IMR-90 (cell line): ENCODE measurements around the gene KLHDC9. TPM values are rescaled to one million over a fixed set of nuclear protein-coding genes. Genes with fewer than 3 reads are reported as not detected.
"Not testable (repeated sequence)": the region's sequence is repeated elsewhere in the genome, so short reads cannot be mapped to it uniquely, and the experiment has no call there.

Source experiments
- ATAC-seq: fragments of 200-7000 bp; cut with Tn5 transposase; 2 replicates; pipeline ENCODE4 v1.9.1; 2020; ENCODE audit warnings: low read depth, mild to moderate bottlenecking, moderate library complexity
- BruUV-seq: library from RNA; stranded (reverse); fragments of 400-500 nt; replicated peaks from 2 replicates; lab custom pipeline; 2021; lab: Mats Ljungman, UMichigan
- CTCF ChIA-PET: fragments of 300-600 bp; formaldehyde crosslinking; extraction: SDS; loops from one replicate; lab custom pipeline; 2021; ENCODE audit warnings: antibody characterized with exemption; lab: Yijun Ruan, JAX
- POLR2A ChIA-PET: fragments of 300-600 bp; sonication (Branson Sonifier 250); formaldehyde crosslinking; loops from one replicate; lab custom pipeline; 2022; ENCODE audit warnings: antibody characterized with exemption; ENCODE audit not compliant: unreplicated experiment; lab: Charles Lee
- DNase-seq: peaks from one replicate; pipeline ENCODE4 v3.0.0; 2013
- H2AFZ ChIP-seq: replicated peaks from 2 replicates; pipeline ENCODE3; 2013; ENCODE audit warnings: low read length, mild to moderate bottlenecking; ENCODE audit not compliant: poor library complexity
- H2AK5ac ChIP-seq: 2 replicates; pipeline ENCODE4 v1.6.1; 2013; ENCODE audit warnings: low read depth, low read length, inconsistent platforms
- H2AK9ac ChIP-seq: replicated peaks from 2 replicates; pipeline ENCODE3; 2013; ENCODE audit warnings: mild to moderate bottlenecking, low read depth, low read length, moderate library complexity; ENCODE audit not compliant: poor library complexity
- H2BK120ac ChIP-seq: 2 replicates; pipeline ENCODE4 v1.6.1; 2013; ENCODE audit warnings: low read depth, low read length, inconsistent platforms
- H2BK15ac ChIP-seq: 3 replicates; pipeline ENCODE4 v1.6.1; 2013; ENCODE audit warnings: low read depth, low read length, inconsistent platforms
- H2BK20ac ChIP-seq: 2 replicates; pipeline ENCODE4 v1.6.1; 2013; ENCODE audit warnings: low read depth, mild to moderate bottlenecking, inconsistent platforms, low read length, moderate library complexity
- H2BK5ac ChIP-seq: 2 replicates; pipeline ENCODE4 v1.6.1; 2013; ENCODE audit warnings: mild to moderate bottlenecking, low read depth, low read length, inconsistent platforms; ENCODE audit not compliant: poor library complexity, severe bottlenecking
- H3K14ac ChIP-seq: replicated peaks from 2 replicates; pipeline ENCODE4 v1.6.1; 2013; ENCODE audit warnings: low read depth, low read length, inconsistent platforms
- H3K18ac ChIP-seq: 2 replicates; pipeline ENCODE4 v1.6.1; 2013; ENCODE audit warnings: low read depth, low read length, control low read depth
- H3K23ac ChIP-seq: 2 replicates; pipeline ENCODE4 v1.6.1; 2013; ENCODE audit warnings: low read depth, low read length, inconsistent platforms
- H3K27ac ChIP-seq: 2 replicates; pipeline ENCODE4 v1.5.1; 2013; ENCODE audit warnings: mild to moderate bottlenecking, control low read depth, low read length; ENCODE audit not compliant: insufficient read depth
- H3K27me3 ChIP-seq: 2 replicates; pipeline ENCODE4 v1.6.1; 2013; ENCODE audit warnings: low read length; ENCODE audit not compliant: control insufficient read depth, insufficient read depth
- H3K36me3 ChIP-seq: 2 replicates; pipeline ENCODE4 v1.6.1; 2013; ENCODE audit warnings: low read length, mixed read lengths; ENCODE audit not compliant: control insufficient read depth, insufficient read depth
- H3K4ac ChIP-seq: 2 replicates; pipeline ENCODE4 v1.6.1; 2013; ENCODE audit warnings: low read depth, low read length, inconsistent platforms
- H3K4me1 ChIP-seq: 2 replicates; pipeline ENCODE4 v1.6.1; 2013; ENCODE audit warnings: low read length, mixed read lengths; ENCODE audit not compliant: control insufficient read depth, insufficient read depth
- H3K4me2 ChIP-seq: 2 replicates; pipeline ENCODE4 v1.6.1; 2013; ENCODE audit warnings: low read depth, mild to moderate bottlenecking, control low read depth, low read length, moderate library complexity
- H3K4me3 ChIP-seq: 2 replicates; pipeline ENCODE4 v1.5.1; 2013; ENCODE audit warnings: low read depth, mild to moderate bottlenecking, control low read depth, low read length, moderate library complexity; ENCODE audit not compliant: insufficient read depth
- H3K56ac ChIP-seq: 2 replicates; pipeline ENCODE4 v1.6.1; 2013; ENCODE audit warnings: low read length, inconsistent platforms; ENCODE audit not compliant: insufficient read depth; ENCODE audit errors: extremely low read depth
- H3K79me1 ChIP-seq, 2 experiments: 2 replicates each; pipeline ENCODE4 v1.6.1; 2013; ENCODE audit warnings: low read length in 2 of 2, inconsistent platforms in 1 of 2, low read depth in 1 of 2
- H3K9ac ChIP-seq: 2 replicates; pipeline ENCODE4 v1.6.1; 2013; ENCODE audit warnings: low read depth, low read length, control low read depth
- H3K9me1 ChIP-seq: 2 replicates; pipeline ENCODE4 v1.6.1; 2013; ENCODE audit warnings: low read length, inconsistent platforms; ENCODE audit not compliant: insufficient read depth
- H3K9me3 ChIP-seq: 2 replicates; pipeline ENCODE4 v1.6.1; 2013; ENCODE audit warnings: low read length; ENCODE audit not compliant: control insufficient read depth, insufficient read depth
- H4K20me1 ChIP-seq: 2 replicates; pipeline ENCODE4 v1.6.1; 2013; ENCODE audit warnings: low read length, inconsistent platforms; ENCODE audit not compliant: insufficient read depth
- H4K5ac ChIP-seq: 2 replicates; pipeline ENCODE4 v1.6.1; 2013; ENCODE audit warnings: mild to moderate bottlenecking, low read depth, low read length, control low read depth
- H4K8ac ChIP-seq, 2 experiments: 2 replicates each; pipeline ENCODE4 v1.6.1; 2013; ENCODE audit warnings: low read depth in 2 of 2, low read length in 2 of 2, control low read depth in 1 of 2, inconsistent platforms in 1 of 2
- H4K91ac ChIP-seq: 2 replicates; pipeline ENCODE4 v1.6.1; 2013; ENCODE audit warnings: low read depth, low read length, inconsistent platforms; ENCODE audit not compliant: insufficient read depth
- BHLHE40 ChIP-seq: fragments of 150-350 bp; IDR thresholded peaks from 2 replicates; pipeline ENCODE4 v1.6.1; 2016; ENCODE audit warnings: mild to moderate bottlenecking, low read depth, low read length
- CEBPB ChIP-seq: IDR thresholded peaks from 2 replicates; pipeline ENCODE4 v1.6.1; 2012; ENCODE audit warnings: low read depth, low read length, improper control_type of control experiment
- CHD1 ChIP-seq: IDR thresholded peaks from 2 replicates; pipeline ENCODE4 v1.6.1; 2012; ENCODE audit warnings: low read depth, low read length, improper control_type of control experiment
- FOS ChIP-seq: fragments of 150-350 bp; IDR thresholded peaks from 2 replicates; pipeline ENCODE4 v1.6.1; 2016; ENCODE audit warnings: low read depth, low read length
- MAFK ChIP-seq: IDR thresholded peaks from 2 replicates; pipeline ENCODE4 v1.6.1; 2012; ENCODE audit warnings: low read depth, low read length, improper control_type of control experiment
- RCOR1 ChIP-seq: IDR thresholded peaks from 2 replicates; pipeline ENCODE4 v1.6.1; 2012; ENCODE audit warnings: mild to moderate bottlenecking, low read length, improper control_type of control experiment; ENCODE audit not compliant: insufficient replicate concordance
- WGBS, 2 experiments: methylation state at CpG; one replicate each; pipeline versions ENCODE4 v1.1.5 to v1.1.7; 2013; ENCODE audit warnings: missing lambda C conversion rate in 2 of 2; ENCODE audit not compliant: insufficient read length in 1 of 2; ENCODE audit errors: extremely low coverage in 2 of 2; 5-methylcytosine and 5-hydroxymethylcytosine counted together
- dilution Hi-C: fragments of 300-500 bp; cut with HindIII; formaldehyde crosslinking; loops from one replicate; pipeline ENCODE4 v1.14.3; 2018; ENCODE audit warnings: low sequenced_read_pairs; ENCODE audit not compliant: unreplicated experiment
- in situ Hi-C: fragments of 300-500 bp; cut with MboI; formaldehyde crosslinking; loops from 3 replicates; pipeline ENCODE4 v1.14.3; 2019; ENCODE audit warnings: low sequenced_read_pairs, inconsistent platforms, mixed read lengths
- intact Hi-C: fragments of 100-400 bp; cut with micrococcal nuclease; formaldehyde crosslinking; loops from 2 replicates; pipeline ENCODE4 v1.10.0; 2022
- polyA plus RNA-seq, 3 experiments: library from polyadenylated mRNA; depleted of rRNA; stranded (reverse); fragments of >200 nt; gene quantifications; 2 replicates each; pipeline ENCODE4 v1.2.3, GENCODE V29; 2012; ENCODE audit warnings: low replicate concordance in 1 of 3
- total RNA-seq: library from RNA; depleted of rRNA; stranded (reverse); fragments of >200 nt; gene quantifications from 2 replicates; pipeline ENCODE4 v1.2.3, GENCODE V29; 2012

KLHDC9 gene
- total and polyA plus RNA-seq, 2 of the 4 experiments (the other 2 are of a cell fraction), result 0.18 to 0.70 TPM

GRCh38 chr1:161115132-161115711 is 17.1 kb downstream of the KLHDC9 start:
- H4K20me1 ChIP-seq, result peaks cover 46% of the 10 kb centered on the region

GRCh38 chr1:161115961-161116360 is 17.8 kb downstream of the KLHDC9 start:
- CTCF ChIA-PET, H3K14ac ChIP-seq: not testable (repeated sequence)

More at GRCh38 chr1:161115132-161115711, 17.1 kb downstream of the KLHDC9 start:
- H3K4ac ChIP-seq, result no peak overlapping the region
- peak; percentile 94 for DNase-seq
- in situ Hi-C loops, result no loop called here
- no peak overlapping the region for H2AFZ ChIP-seq
- H3K36me3 ChIP-seq, result peaks cover 7% of the 10 kb centered on the region
- H2BK15ac ChIP-seq, result no peak overlapping the region
- H3K27ac ChIP-seq, result no peak overlapping the region
- no peak overlapping the region for H2BK120ac ChIP-seq
- H3K4me2 ChIP-seq, result peak overlapping the region; percentile 42; the same call in 1 of the 2 replicates
- 0 out of 2 replicates have a peak overlapping the region, but pooled peaks have one; percentile 3 for H3K14ac ChIP-seq
- peaks cover 16% of the 10 kb centered on the region for H3K4me1 ChIP-seq
- peak overlapping the region; percentile 15; the same call in 1 of the 2 replicates for H2AK5ac ChIP-seq
- H3K9ac ChIP-seq, result no peak overlapping the region
- peaks cover 28 to 83% of the 10 kb centered on the region in 2 experiments for H3K79me1 ChIP-seq
- no peak overlapping the region for H3K56ac ChIP-seq
- ChIA-PET CTCF (interaction anchor here (0.6 kb wide), 1 partner anchor 124 kb away, joined by 3 read pairs; no protein-coding TSS in a partner anchor), POLR2A (no interaction called here)
- peaks cover 30% of the 10 kb centered on the region for H3K9me1 ChIP-seq
- dilution Hi-C loops, result no loop called here
- H4K91ac ChIP-seq, result no peak overlapping the region
- no peak overlapping the region for H3K18ac ChIP-seq
- 0 out of 2 replicates have a peak, but pooled peaks have one; percentile 35 for TF ChIP-seq FOS
- TF ChIP-seq RCOR1, result no peak
- no peak for TF ChIP-seq CHD1
- 0 out of 2 replicates have a peak, but pooled peaks have one; percentile 18 for TF ChIP-seq BHLHE40
- peak; percentile 86 for TF ChIP-seq CEBPB
- no peak for TF ChIP-seq MAFK
- H4K5ac ChIP-seq, result no peak overlapping the region
- 0 out of 4 replicates have a peak overlapping the region, but pooled peaks of 1 of the 2 experiments have one; percentile 36 for H4K8ac ChIP-seq
- H2AK9ac ChIP-seq, result peak overlapping the region; percentile 28
- no peak overlapping the region for H2BK20ac ChIP-seq
- H3K23ac ChIP-seq, result peak overlapping the region; percentile 18; the same call in 1 of the 2 replicates
- H3K27me3 ChIP-seq, result no peaks in the 10 kb centered on the region
- H2BK5ac ChIP-seq, result peak overlapping the region; percentile 66
- intact Hi-C loops, result no loop called here
- BruUV-seq, result no TSS peak
- no peak overlapping the region for H3K4me3 ChIP-seq
- ATAC-seq, result no peak
- H3K9me3 ChIP-seq, result no peaks in the 10 kb centered on the region
- 85% methylated on average over 7 of the region's 12 CpGs; no CpG with 5 or more reads in 1 of the 2 experiments for WGBS, 2 experiments

More at GRCh38 chr1:161115961-161116360, 17.8 kb downstream of the KLHDC9 start:
- H2BK20ac ChIP-seq, H2BK15ac ChIP-seq, POLR2A ChIA-PET, ATAC-seq, H2AK9ac ChIP-seq, H3K18ac ChIP-seq, H2BK120ac ChIP-seq, dilution Hi-C loops, DNase-seq, H3K4ac ChIP-seq, H2AK5ac ChIP-seq, intact Hi-C loops, H4K8ac ChIP-seq, H4K5ac ChIP-seq, H3K23ac ChIP-seq, H2AFZ ChIP-seq, H4K91ac ChIP-seq, H3K27me3 ChIP-seq, in situ Hi-C loops, H2BK5ac ChIP-seq, H3K9ac ChIP-seq, H3K9me3 ChIP-seq, H3K56ac ChIP-seq, H3K4me2 ChIP-seq, H3K27ac ChIP-seq, H3K4me3 ChIP-seq: not testable (repeated sequence)
- peaks cover 16% of the 10 kb centered on the region for H3K4me1 ChIP-seq
- TSS peak; percentile 31 for BruUV-seq
- H3K79me1 ChIP-seq, result peaks cover 28 to 89% of the 10 kb centered on the region in 2 experiments
- WGBS, 2 experiments, result 88% methylated on average over 3 of the region's 6 CpGs; no CpG with 5 or more reads in 1 of the 2 experiments
- H3K9me1 ChIP-seq, result peaks cover 30% of the 10 kb centered on the region
- peaks cover 14% of the 10 kb centered on the region for H3K36me3 ChIP-seq
- H4K20me1 ChIP-seq, result peaks cover 46% of the 10 kb centered on the region
